Prostate gland (tissue), 2 donors: ENCODE data around the gene SVOP.

Experiments
- CTCF ChIP-seq, 4 experiments: fragments of 200-600 bp in 2 of 4; fragments of 450-650 bp in 2 of 4; sonication (generic) in 2 of 4; IDR thresholded peaks; 1 replicate in 3 of 4; 2 replicates in 1 of 4; pipeline ENCODE4 v1.5.1; 2016 to 2019; ENCODE audit warnings: antibody characterized with exemption in 4 of 4, mild to moderate bottlenecking in 2 of 4, moderate library complexity in 2 of 4
- POLR2A ChIP-seq: fragments of 450-650 bp; IDR thresholded peaks from one replicate; pipeline ENCODE4 v1.6.1; 2016; ENCODE audit warnings: antibody characterized with exemption, mild to moderate bottlenecking
- POLR2AphosphoS5 ChIP-seq: sonication (generic); formaldehyde crosslinking; IDR thresholded peaks from one replicate; pipeline ENCODE4 v1.6.1; 2017; ENCODE audit warnings: antibody characterized with exemption

GRCh38 chr12:109054520-109054919 lies 33.7 kb upstream of the SVOP start:
- TF ChIP-seq POLR2A = no peak
- TF ChIP-seq CTCF (IDR thresholded peaks at IDR 0.05) = no peak
- TF ChIP-seq POLR2AphosphoS5 = no peak
